OCI-LY1 (cell line): Measurements from ENCODE around the gene CIB1.
A peak's percentile ranks its signal among the peaks of the same experiment; 100 is the strongest.

Experiments
- H2AFZ ChIP-seq: fragments of 200-600 bp; sonication (generic), shearing (Covaris generic); 2 replicates; pipeline ENCODE4 v1.6.0; 2014; ENCODE audit warnings: antibody characterized with exemption, mild to moderate bottlenecking, low read length
- H3F3A ChIP-seq: fragments of 200-600 bp; sonication (generic), shearing (Covaris generic); 2 replicates; pipeline ENCODE4 v1.6.0; 2014; ENCODE audit warnings: mild to moderate bottlenecking, antibody characterized with exemption, low read length, moderate library complexity; ENCODE audit not compliant: insufficient read depth
- H3K27ac ChIP-seq: fragments of 200-600 bp; sonication (generic); 2 replicates; pipeline ENCODE4 v1.5.1; 2014; ENCODE audit warnings: low read length, mixed run types, mild to moderate bottlenecking, low read depth; ENCODE audit not compliant: poor library complexity, severe bottlenecking
- H3K27me3 ChIP-seq: fragments of 200-600 bp; sonication (generic); 2 replicates; pipeline ENCODE4 v1.6.0; 2014; ENCODE audit warnings: antibody characterized with exemption, mild to moderate bottlenecking, low read length, moderate library complexity; ENCODE audit not compliant: insufficient read depth
- H3K36me3 ChIP-seq: fragments of 200-600 bp; sonication (generic); 2 replicates; pipeline ENCODE4 v1.6.1; 2014; ENCODE audit warnings: mild to moderate bottlenecking, antibody characterized with exemption, low read length, moderate library complexity, mixed read lengths; ENCODE audit not compliant: insufficient read depth
- H3K4me1 ChIP-seq: fragments of 200-600 bp; sonication (generic); 2 replicates; pipeline ENCODE4 v1.5.1; 2014; ENCODE audit warnings: mild to moderate bottlenecking, low read length, moderate library complexity; ENCODE audit not compliant: insufficient read depth, severe bottlenecking
- H3K4me2 ChIP-seq: fragments of 200-600 bp; sonication (generic), shearing (Covaris generic); 2 replicates; pipeline ENCODE4 v1.6.1; 2014; ENCODE audit warnings: low read length
- H3K4me3 ChIP-seq: fragments of 200-600 bp; sonication (generic); 2 replicates; pipeline ENCODE4 v1.5.1; 2014; ENCODE audit warnings: low read length, low read depth, mild to moderate bottlenecking, mixed read lengths; ENCODE audit not compliant: poor library complexity, severe bottlenecking
- H3K79me2 ChIP-seq: fragments of 200-600 bp; shearing (Covaris generic); 2 replicates; pipeline ENCODE4 v1.6.1; 2016; ENCODE audit warnings: mixed run types, low read length, mixed read lengths; ENCODE audit not compliant: insufficient read depth
- H3K9ac ChIP-seq: fragments of 200-600 bp; sonication (generic), shearing (Covaris generic); 2 replicates; pipeline ENCODE4 v1.6.1; 2014; ENCODE audit warnings: mild to moderate bottlenecking, low read length, mixed read lengths
- H3K9me2 ChIP-seq: fragments of 200-600 bp; sonication (generic), shearing (Covaris generic); 2 replicates; pipeline ENCODE4 v1.6.1; 2014; ENCODE audit warnings: low read depth, mild to moderate bottlenecking, low read length, mixed read lengths
- H3K9me3 ChIP-seq: fragments of 200-600 bp; shearing (Covaris generic); 2 replicates; pipeline ENCODE4 v1.6.1; 2014; ENCODE audit warnings: low read length, mixed read lengths
- H4K20me1 ChIP-seq: fragments of 200-600 bp; sonication (generic), shearing (Covaris generic); 2 replicates; pipeline ENCODE4 v1.6.0; 2016; ENCODE audit warnings: mild to moderate bottlenecking, low read length; ENCODE audit not compliant: insufficient read depth
- EZH2 ChIP-seq: fragments of 200-600 bp; sonication (generic), shearing (Covaris generic); IDR thresholded peaks from 2 replicates; pipeline ENCODE4 v1.8.0; 2017; ENCODE audit warnings: borderline replicate concordance, mixed run types, mild to moderate bottlenecking, antibody characterized with exemption, low read length, moderate library complexity, mixed read lengths
- TF ChIP-seq, protein P1 (sequence below): fragments of 200-600 bp; sonication (generic), shearing (Covaris generic); IDR thresholded peaks from 2 replicates; pipeline ENCODE4 v1.5.1; 2017; ENCODE audit warnings: mild to moderate bottlenecking, antibody characterized with exemption, low read length, moderate library complexity, mixed read lengths

The CIB1 gene

DNA sequence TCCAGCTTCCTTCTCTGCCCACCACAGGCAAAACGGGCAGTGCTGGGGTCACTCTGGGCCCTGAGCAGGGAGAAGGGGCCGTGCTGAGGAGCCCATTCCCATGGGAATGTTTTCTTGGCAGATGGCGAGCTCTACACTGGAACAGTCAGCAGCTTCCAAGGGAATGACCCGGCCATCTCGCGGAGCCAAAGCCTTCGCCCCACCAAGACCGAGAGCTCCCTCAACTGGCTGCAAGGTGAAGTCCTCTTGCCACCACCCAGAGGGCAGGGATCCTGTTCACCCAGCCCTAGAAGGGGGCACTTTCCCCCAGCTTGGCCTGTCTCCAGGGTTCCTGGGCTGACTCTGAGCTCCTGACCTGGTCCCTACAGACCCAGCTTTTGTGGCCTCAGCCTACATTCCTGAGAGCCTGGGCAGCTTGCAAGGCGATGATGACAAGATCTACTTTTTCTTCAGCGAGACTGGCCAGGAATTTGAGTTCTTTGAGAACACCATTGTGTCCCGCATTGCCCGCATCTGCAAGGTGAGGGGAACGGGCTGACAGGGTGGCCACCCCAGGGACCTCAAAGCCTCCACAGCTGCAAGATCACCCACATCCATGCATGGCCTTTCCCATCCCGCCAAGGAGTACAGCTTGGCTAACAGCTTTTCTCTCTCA is 12.4 kb downstream of the CIB1 start:
- Histone ChIP-seq H3K9ac (no peak overlapping the region), H3F3A (no peaks in the 10 kb centered on the region), H3K4me3 (no peak overlapping the region), H4K20me1 (no peaks in the 10 kb centered on the region), H3K79me2 (no peaks in the 10 kb centered on the region), H3K4me2 (no peak overlapping the region), H3K4me1 (peaks cover 18% of the 10 kb centered on the region), H3K27ac (no peak overlapping the region), H3K36me3 (peaks cover 55% of the 10 kb centered on the region), H3K9me3 (no peaks in the 10 kb centered on the region), H3K27me3 (no peaks in the 10 kb centered on the region), H2AFZ (no peak overlapping the region), H3K9me2 (no peaks in the 10 kb centered on the region)
- no peak for TF ChIP-seq EZH2
- TF ChIP-seq, protein P1, sequence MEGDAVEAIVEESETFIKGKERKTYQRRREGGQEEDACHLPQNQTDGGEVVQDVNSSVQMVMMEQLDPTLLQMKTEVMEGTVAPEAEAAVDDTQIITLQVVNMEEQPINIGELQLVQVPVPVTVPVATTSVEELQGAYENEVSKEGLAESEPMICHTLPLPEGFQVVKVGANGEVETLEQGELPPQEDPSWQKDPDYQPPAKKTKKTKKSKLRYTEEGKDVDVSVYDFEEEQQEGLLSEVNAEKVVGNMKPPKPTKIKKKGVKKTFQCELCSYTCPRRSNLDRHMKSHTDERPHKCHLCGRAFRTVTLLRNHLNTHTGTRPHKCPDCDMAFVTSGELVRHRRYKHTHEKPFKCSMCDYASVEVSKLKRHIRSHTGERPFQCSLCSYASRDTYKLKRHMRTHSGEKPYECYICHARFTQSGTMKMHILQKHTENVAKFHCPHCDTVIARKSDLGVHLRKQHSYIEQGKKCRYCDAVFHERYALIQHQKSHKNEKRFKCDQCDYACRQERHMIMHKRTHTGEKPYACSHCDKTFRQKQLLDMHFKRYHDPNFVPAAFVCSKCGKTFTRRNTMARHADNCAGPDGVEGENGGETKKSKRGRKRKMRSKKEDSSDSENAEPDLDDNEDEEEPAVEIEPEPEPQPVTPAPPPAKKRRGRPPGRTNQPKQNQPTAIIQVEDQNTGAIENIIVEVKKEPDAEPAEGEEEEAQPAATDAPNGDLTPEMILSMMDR, result peak; percentile 79

DNA sequence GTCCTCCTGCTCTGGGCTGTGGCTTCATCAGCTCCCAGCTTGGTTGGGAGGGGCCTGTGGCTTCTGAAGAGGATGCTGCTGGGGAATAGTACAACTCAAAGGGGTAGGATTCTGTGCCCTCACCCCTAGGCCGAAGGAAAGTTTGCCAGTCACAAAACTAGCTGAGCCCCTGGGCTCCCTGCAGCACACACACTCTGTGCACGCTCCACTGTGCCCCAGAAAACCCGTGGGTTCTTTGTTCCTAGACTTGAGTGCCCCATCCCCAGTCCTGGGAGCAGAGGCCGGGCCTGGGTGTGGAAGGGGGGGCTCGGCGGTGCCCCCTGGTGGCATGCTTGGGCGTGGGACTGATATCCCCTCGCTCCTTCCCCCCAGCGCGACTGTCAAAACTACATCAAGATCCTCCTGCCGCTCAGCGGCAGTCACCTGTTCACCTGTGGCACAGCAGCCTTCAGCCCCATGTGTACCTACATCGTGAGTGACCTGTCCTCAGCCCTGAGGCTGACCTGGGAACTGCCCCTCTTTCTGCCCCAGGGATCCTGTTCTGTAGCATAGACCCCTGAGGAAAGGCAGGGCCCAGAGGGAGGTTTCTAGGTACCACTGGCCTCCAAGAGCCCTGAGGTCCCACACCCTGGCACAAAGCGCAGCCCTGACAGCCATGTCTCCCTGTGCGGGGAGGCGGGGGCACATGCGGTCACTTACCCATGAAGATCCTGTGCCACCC is 14.2 kb downstream of the CIB1 start:
- H3F3A ChIP-seq, result no peaks in the 10 kb centered on the region
- H3K79me2 ChIP-seq, result no peaks in the 10 kb centered on the region
- no peaks in the 10 kb centered on the region for H3K9me3 ChIP-seq
- no peaks in the 10 kb centered on the region for H4K20me1 ChIP-seq
- no peak overlapping the region for H2AFZ ChIP-seq
- H3K27ac ChIP-seq, result no peak overlapping the region
- H3K9me2 ChIP-seq, result no peaks in the 10 kb centered on the region
- H3K9ac ChIP-seq, result no peak overlapping the region
- no peak for TF ChIP-seq EZH2
- TF ChIP-seq, protein P1, result peak; percentile 93
- H3K4me3 ChIP-seq, result no peak overlapping the region
- no peak overlapping the region for H3K4me2 ChIP-seq
- H3K27me3 ChIP-seq, result no peaks in the 10 kb centered on the region
- peaks cover 37% of the 10 kb centered on the region for H3K36me3 ChIP-seq
- H3K4me1 ChIP-seq, result peaks cover 36% of the 10 kb centered on the region

DNA sequence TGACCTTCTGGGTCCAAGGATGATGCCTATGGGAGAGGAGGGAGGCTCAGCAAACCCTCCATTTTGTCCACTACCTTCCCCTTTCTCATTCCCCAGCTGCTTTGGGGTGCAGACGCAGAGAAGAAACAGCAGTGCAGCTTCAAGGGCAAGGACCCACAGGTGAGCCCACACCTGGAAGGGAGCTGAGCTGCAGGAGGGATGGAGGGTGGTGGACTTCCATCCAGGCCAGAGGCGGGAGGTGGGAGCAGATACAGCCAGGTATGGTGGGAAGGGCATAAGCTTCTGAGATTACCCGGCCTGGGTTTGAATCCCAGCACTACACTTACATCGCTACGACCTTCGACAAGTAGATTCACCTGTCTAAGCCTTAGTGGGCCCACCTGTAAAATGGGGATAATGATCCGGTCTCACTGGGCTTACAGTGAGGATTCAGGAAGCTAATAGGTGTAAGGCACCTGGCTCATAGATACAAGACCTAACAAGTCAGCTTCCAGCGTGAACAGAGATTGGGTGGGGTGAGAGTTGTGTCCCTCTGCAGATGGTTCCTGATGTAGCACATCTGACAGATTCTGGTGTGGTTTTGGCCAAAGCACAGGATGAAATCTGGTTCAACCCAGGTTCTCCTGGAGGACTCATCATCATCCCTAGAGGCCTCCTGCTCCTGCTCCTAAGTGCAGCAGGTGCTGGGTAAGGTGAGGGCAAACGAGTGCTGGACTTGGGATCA is 15.9 kb downstream of the CIB1 start:
- Histone ChIP-seq H3K9me2 (no peaks in the 10 kb centered on the region), H3K27ac (peak overlapping the region; percentile 68), H3K36me3 (peaks cover 20% of the 10 kb centered on the region), H3K9ac (no peak overlapping the region; the same call in 1 of the 2 replicates), H4K20me1 (no peaks in the 10 kb centered on the region), H3K27me3 (no peaks in the 10 kb centered on the region), H3K4me1 (peaks cover 54% of the 10 kb centered on the region), H3K4me3 (no peak overlapping the region), H3K4me2 (no peak overlapping the region), H2AFZ (no peak overlapping the region), H3F3A (no peaks in the 10 kb centered on the region), H3K79me2 (no peaks in the 10 kb centered on the region), H3K9me3 (no peaks in the 10 kb centered on the region)
- no peak for TF ChIP-seq EZH2
- TF ChIP-seq, protein P1, result no peak
